ENCODE measurements around the gene PAWR.
A peak's percentile ranks its signal among the peaks of the same experiment; 100 is the strongest.

Gene PAWR

GRCh38 chr12:79690638-79691510 is at the start of gene PAWR:
PAWR (minus strand) TSS chr12:79690964; CDS start chr12:79690244, 720 bp downstream.
- DNase-seq (ENCODE audit: low read depth), result no peak

- DNase-seq (ENCODE audit: low read depth), result peak; percentile 48
Observed at GRCh38 chr12:79737875-79738718, 47.3 kb upstream of the PAWR start.

GRCh38 chr12:79732638-79733037 is 41.9 kb upstream of the PAWR start:
- no peak for DNase-seq (ENCODE audit: low read depth)

- peak; percentile 10 for DNase-seq (ENCODE audit: low read depth)
Observed at GRCh38 chr12:79725987-79726386, 35.2 kb upstream of the PAWR start.

- DNase-seq (ENCODE audit: low read depth), result no peak
Observed at GRCh38 chr12:79717006-79717405, 26.2 kb upstream of the PAWR start.

- DNase-seq (ENCODE audit: low read depth), result no peak
Observed at GRCh38 chr12:79715308-79715707, 24.5 kb upstream of the PAWR start.

GRCh38 chr12:79710707-79711483 is 20.1 kb upstream of the PAWR start:
- no peak for DNase-seq (ENCODE audit: low read depth)

GRCh38 chr12:79707830-79708229 is 17.1 kb upstream of the PAWR start:
- no peak for DNase-seq (ENCODE audit: low read depth)

- DNase-seq (ENCODE audit: low read depth), result no peak
Observed at GRCh38 chr12:79706676-79707075, 15.9 kb upstream of the PAWR start.

- no peak for DNase-seq (ENCODE audit: low read depth)
Observed at GRCh38 chr12:79706156-79706555, 15.4 kb upstream of the PAWR start.

- no peak for DNase-seq (ENCODE audit: low read depth)
Observed at GRCh38 chr12:79698966-79699365, 8.2 kb upstream of the PAWR start.

- DNase-seq (ENCODE audit: low read depth), result no peak
Observed at GRCh38 chr12:79696416-79696815, 5.7 kb upstream of the PAWR start.

- no peak for DNase-seq (ENCODE audit: low read depth)
Observed at GRCh38 chr12:79692860-79693577, 2.3 kb upstream of the PAWR start.

- no peak for DNase-seq (ENCODE audit: low read depth)
Observed at GRCh38 chr12:79691511-79692248, 916 bp upstream of the PAWR start.

- no peak for DNase-seq (ENCODE audit: low read depth)
Observed at GRCh38 chr12:79690142-79690637, 574 bp downstream of the PAWR start.

GRCh38 chr12:79689477-79690141 is 1.2 kb downstream of the PAWR start:
- no peak for DNase-seq (ENCODE audit: low read depth)

- DNase-seq (ENCODE audit: low read depth), result no peak
Observed at GRCh38 chr12:79689061-79689476, 1.7 kb downstream of the PAWR start.

- DNase-seq (ENCODE audit: low read depth), result no peak
Observed at GRCh38 chr12:79688376-79689060, 2.2 kb downstream of the PAWR start.

- no peak for DNase-seq (ENCODE audit: low read depth)
Observed at GRCh38 chr12:79687711-79688260, 3.0 kb downstream of the PAWR start.
